Endodermal cell (in vitro differentiated cells): ENCODE data around the gene PSMD13. TPM values are rescaled to one million over a fixed set of nuclear protein-coding genes. Genes with fewer than 3 reads are reported as not detected.

ENCODE experiments used
- DNase-seq: peaks from one replicate; pipeline ENCODE4 v3.0.0-alpha.2; 2017
- H3K27ac ChIP-seq: 2 replicates; pipeline ENCODE4 v1.5.1; 2013; ENCODE audit warnings: mild to moderate bottlenecking, low read depth, low read length, moderate library complexity
- H3K27me3 ChIP-seq: 2 replicates; pipeline ENCODE4 v1.6.1; 2013; ENCODE audit warnings: mild to moderate bottlenecking, low read length, moderate library complexity; ENCODE audit not compliant: insufficient read depth, control insufficient read depth, poor library complexity, severe bottlenecking
- H3K36me3 ChIP-seq: 2 replicates; pipeline ENCODE4 v1.7.0; 2013; ENCODE audit warnings: mild to moderate bottlenecking, low read length, moderate library complexity; ENCODE audit not compliant: control insufficient read depth, insufficient read depth
- H3K4me1 ChIP-seq: one replicate; pipeline ENCODE4 v1.7.0; 2013; ENCODE audit warnings: low read length; ENCODE audit not compliant: control insufficient read depth, insufficient read depth
- H3K4me3 ChIP-seq: 2 replicates; pipeline ENCODE4 v1.5.1; 2013; ENCODE audit warnings: mild to moderate bottlenecking, low read length, moderate library complexity
- H3K9ac ChIP-seq: 2 replicates; pipeline ENCODE4 v1.6.1; 2013; ENCODE audit warnings: mild to moderate bottlenecking, low read length, moderate library complexity; ENCODE audit not compliant: poor library complexity, severe bottlenecking; ENCODE audit errors: extremely low read depth
- H3K9me3 ChIP-seq: 2 replicates; pipeline ENCODE4 v1.6.1; 2013; ENCODE audit warnings: mild to moderate bottlenecking, low read length, moderate library complexity; ENCODE audit not compliant: control insufficient read depth
- H3K27ac Mint-ChIP-seq: 2 replicates; pipeline ENCODE4 v1.8.0; 2020; ENCODE audit warnings: mixed read lengths
- H3K27me3 Mint-ChIP-seq: 2 replicates; pipeline ENCODE4 v1.8.0; 2021; ENCODE audit warnings: mild to moderate bottlenecking, mixed read lengths; ENCODE audit not compliant: insufficient read depth
- H3K36me3 Mint-ChIP-seq: 2 replicates; pipeline ENCODE4 v1.8.0; 2020; ENCODE audit warnings: low read depth, mixed read lengths
- H3K4me1 Mint-ChIP-seq: 2 replicates; pipeline ENCODE4 v1.8.0; 2020; ENCODE audit warnings: mixed read lengths
- H3K4me3 Mint-ChIP-seq: 2 replicates; pipeline ENCODE4 v1.8.0; 2020; ENCODE audit warnings: mild to moderate bottlenecking, moderate library complexity, mixed read lengths
- H3K9me3 Mint-ChIP-seq: 2 replicates; pipeline ENCODE4 v1.8.0; 2020; ENCODE audit warnings: mild to moderate bottlenecking, mixed read lengths
- WGBS, 2 experiments: methylation state at CpG; one replicate each; pipeline versions ENCODE4 v1.1.5 to v1.1.7; 2013; ENCODE audit warnings: missing lambda C conversion rate in 2 of 2, mixed read lengths in 1 of 2; ENCODE audit not compliant: insufficient coverage in 1 of 2, insufficient read length in 1 of 2; 5-methylcytosine and 5-hydroxymethylcytosine counted together
- total RNA-seq, 2 donors: library from RNA; stranded (reverse); fragmentation: NEBNext Ultra II Directional in 1 of 2; extraction: Animal tissue kit (Norgen Biotek cat#: 25700) in 1 of 2; gene quantifications; 2 replicates in 1 of 2; 3 replicates in 1 of 2; pipeline ENCODE4 v1.2.1, GENCODE V29; 2021
- TF ChIP-seq, protein P1 (sequence below): fragments of 200-600 bp; sonication (generic); conservative IDR thresholded peaks from 2 replicates; pipeline ENCODE4 v1.5.0; 2021; ENCODE audit warnings: antibody characterized with exemption, mild to moderate bottlenecking

The PSMD13 gene
- total RNA-seq, 2 donors from 2014 or later = 120 to 134 TPM

DNA sequence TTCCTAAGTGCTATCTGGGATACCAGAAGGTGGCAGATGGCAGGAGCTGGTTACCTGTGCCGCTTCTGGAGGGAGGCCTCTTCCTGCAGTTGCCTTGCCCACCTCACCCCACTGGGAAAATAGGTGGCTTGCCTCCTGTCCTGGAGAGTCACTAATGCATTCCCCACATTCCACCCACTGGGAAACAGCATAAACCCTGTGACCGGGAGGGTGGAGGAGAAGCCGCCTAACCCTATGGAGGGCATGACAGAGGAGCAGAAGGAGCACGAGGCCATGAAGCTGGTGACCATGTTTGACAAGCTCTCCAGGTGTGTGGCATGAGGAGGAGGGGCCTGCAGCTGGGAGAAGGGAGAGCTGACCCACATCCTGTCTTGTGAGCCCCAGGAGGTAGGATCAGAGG is 23.7 kb upstream of the PSMD13 start:
- WGBS, 2 experiments = 81 to 97% methylated on average over 3 to 4 of the region's 4 CpGs
- H3K27ac ChIP-seq = no peak overlapping the region
- no peaks in the 10 kb centered on the region for H3K27me3 ChIP-seq
- H3K9me3 ChIP-seq = no peaks in the 10 kb centered on the region
- H3K9me3 Mint-ChIP-seq = no peaks in the 10 kb centered on the region
- no peak overlapping the region for H3K4me3 Mint-ChIP-seq
- H3K4me3 ChIP-seq = no peak overlapping the region
- H3K27me3 Mint-ChIP-seq = no peaks in the 10 kb centered on the region
- H3K36me3 ChIP-seq = peaks cover 68% of the 10 kb centered on the region
- H3K36me3 Mint-ChIP-seq = peaks cover 54% of the 10 kb centered on the region
- H3K4me1 Mint-ChIP-seq = peaks cover 12% of the 10 kb centered on the region
- peaks cover 14% of the 10 kb centered on the region for H3K4me1 ChIP-seq
- no peak for DNase-seq
- H3K9ac ChIP-seq = no peak overlapping the region
- TF ChIP-seq, protein P1, sequence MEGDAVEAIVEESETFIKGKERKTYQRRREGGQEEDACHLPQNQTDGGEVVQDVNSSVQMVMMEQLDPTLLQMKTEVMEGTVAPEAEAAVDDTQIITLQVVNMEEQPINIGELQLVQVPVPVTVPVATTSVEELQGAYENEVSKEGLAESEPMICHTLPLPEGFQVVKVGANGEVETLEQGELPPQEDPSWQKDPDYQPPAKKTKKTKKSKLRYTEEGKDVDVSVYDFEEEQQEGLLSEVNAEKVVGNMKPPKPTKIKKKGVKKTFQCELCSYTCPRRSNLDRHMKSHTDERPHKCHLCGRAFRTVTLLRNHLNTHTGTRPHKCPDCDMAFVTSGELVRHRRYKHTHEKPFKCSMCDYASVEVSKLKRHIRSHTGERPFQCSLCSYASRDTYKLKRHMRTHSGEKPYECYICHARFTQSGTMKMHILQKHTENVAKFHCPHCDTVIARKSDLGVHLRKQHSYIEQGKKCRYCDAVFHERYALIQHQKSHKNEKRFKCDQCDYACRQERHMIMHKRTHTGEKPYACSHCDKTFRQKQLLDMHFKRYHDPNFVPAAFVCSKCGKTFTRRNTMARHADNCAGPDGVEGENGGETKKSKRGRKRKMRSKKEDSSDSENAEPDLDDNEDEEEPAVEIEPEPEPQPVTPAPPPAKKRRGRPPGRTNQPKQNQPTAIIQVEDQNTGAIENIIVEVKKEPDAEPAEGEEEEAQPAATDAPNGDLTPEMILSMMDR = no peak
- no peak overlapping the region for H3K27ac Mint-ChIP-seq

DNA sequence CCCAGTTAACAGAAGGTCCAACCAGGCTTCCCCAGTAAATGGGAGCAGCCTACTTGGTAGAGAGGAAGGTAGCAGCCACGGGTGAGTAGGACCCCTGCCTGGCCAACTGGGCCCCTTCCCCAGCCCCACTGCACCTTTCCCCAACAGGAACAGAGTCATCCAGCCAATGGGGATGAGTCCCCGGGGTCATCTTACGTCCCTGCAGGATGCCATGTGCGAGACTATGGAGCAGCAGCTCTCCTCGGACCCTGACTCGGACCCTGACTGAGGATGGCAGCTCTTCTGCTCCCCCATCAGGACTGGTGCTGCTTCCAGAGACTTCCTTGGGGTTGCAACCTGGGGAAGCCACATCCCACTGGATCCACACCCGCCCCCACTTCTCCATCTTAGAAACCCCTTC is 22.7 kb upstream of the PSMD13 start:
- Mint-ChIP-seq H3K36me3 (peaks cover 59% of the 10 kb centered on the region), H3K9me3 (no peaks in the 10 kb centered on the region), H3K27me3 (no peaks in the 10 kb centered on the region), H3K4me3 (no peak overlapping the region), H3K4me1 (peaks cover 10% of the 10 kb centered on the region), H3K27ac (no peak overlapping the region)
- H3K9ac ChIP-seq = no peak overlapping the region
- H3K27me3 ChIP-seq = no peaks in the 10 kb centered on the region
- H3K4me1 ChIP-seq = peaks cover 14% of the 10 kb centered on the region
- TF ChIP-seq, protein P1 = no peak
- peaks cover 68% of the 10 kb centered on the region for H3K36me3 ChIP-seq
- H3K4me3 ChIP-seq = no peak overlapping the region
- no peak overlapping the region for H3K27ac ChIP-seq
- H3K9me3 ChIP-seq = no peaks in the 10 kb centered on the region
- DNase-seq = peak; percentile 35
- 94 to 96% methylated on average over 6 to 7 of the region's 7 CpGs for WGBS, 2 experiments

DNA sequence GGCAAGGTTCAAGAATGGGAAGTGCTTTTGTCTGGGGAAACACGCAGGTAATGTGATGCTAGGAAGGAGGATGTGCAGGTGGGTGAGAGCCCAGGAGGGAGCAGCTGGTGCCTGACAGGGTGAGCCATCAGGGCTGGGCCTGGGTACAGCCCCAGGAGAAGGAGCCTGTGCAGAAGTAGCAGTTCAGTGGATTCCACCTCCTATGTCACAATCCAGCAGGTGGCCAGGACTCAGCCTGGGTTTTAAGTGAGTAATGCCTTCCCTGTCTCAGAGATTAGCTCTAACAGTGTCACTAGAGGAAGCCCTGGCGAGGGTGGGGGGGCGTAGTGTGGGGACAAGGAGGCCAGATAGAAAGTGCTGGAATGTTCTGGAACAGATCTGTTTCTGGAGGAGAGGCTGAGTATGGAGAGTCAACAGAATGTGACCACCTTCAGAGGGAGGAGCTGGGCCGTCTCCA is 21.2 kb upstream of the PSMD13 start:
- H3K27ac ChIP-seq = peak overlapping the region; percentile 29
- WGBS, 2 experiments = 94 to 100% methylated on average over 2 to 4 of the region's 4 CpGs
- H3K36me3 ChIP-seq = peaks cover 55% of the 10 kb centered on the region
- H3K4me3 ChIP-seq = no peak overlapping the region
- peaks cover 53% of the 10 kb centered on the region for H3K36me3 Mint-ChIP-seq
- H3K4me1 Mint-ChIP-seq = no peaks in the 10 kb centered on the region
- H3K27ac Mint-ChIP-seq = peak overlapping the region; percentile 75
- H3K4me3 Mint-ChIP-seq = no peak overlapping the region
- no peaks in the 10 kb centered on the region for H3K9me3 ChIP-seq
- H3K9me3 Mint-ChIP-seq = no peaks in the 10 kb centered on the region
- H3K4me1 ChIP-seq = no peaks in the 10 kb centered on the region
- peak; percentile 35 for DNase-seq
- H3K27me3 ChIP-seq = no peaks in the 10 kb centered on the region
- TF ChIP-seq, protein P1 = no peak
- H3K27me3 Mint-ChIP-seq = no peaks in the 10 kb centered on the region
- H3K9ac ChIP-seq = no peak overlapping the region
